Parathyroid adenoma (tissue), 2 donors: Measurements from ENCODE around the gene SNTG2.
A peak's percentile ranks its signal among the peaks of the same experiment; 100 is the strongest.

Experiments used
- H2AFZ ChIP-seq: fragments of 300-600 bp; sonication (generic); one replicate; pipeline ENCODE4 v1.7.0; 2017; ENCODE audit warnings: antibody characterized with exemption, mild to moderate bottlenecking
- H3K27ac ChIP-seq: fragments of 300-600 bp; sonication (generic); one replicate; pipeline ENCODE4 v1.7.0; 2017
- H3K27me3 ChIP-seq: fragments of 300-600 bp; sonication (generic); one replicate; pipeline ENCODE4 v1.7.0; 2017; ENCODE audit warnings: low read length; ENCODE audit not compliant: control insufficient read depth, insufficient read depth
- H3K36me3 ChIP-seq: fragments of 300-600 bp; sonication (generic); one replicate; pipeline ENCODE4 v1.7.0; 2017; ENCODE audit warnings: low read length; ENCODE audit not compliant: control insufficient read depth, insufficient read depth
- H3K4me1 ChIP-seq: fragments of 300-600 bp; sonication (generic); one replicate; pipeline ENCODE4 v1.7.0; 2017; ENCODE audit warnings: control low read depth
- H3K4me2 ChIP-seq: fragments of 300-600 bp; sonication (generic); one replicate; pipeline ENCODE4 v1.7.0; 2017; ENCODE audit warnings: low read length
- H3K4me3 ChIP-seq: fragments of 300-600 bp; sonication (generic); one replicate; pipeline ENCODE4 v1.7.0; 2017; ENCODE audit warnings: low read depth, low read length
- H3K79me2 ChIP-seq: fragments of 300-600 bp; sonication (generic); one replicate; pipeline ENCODE4 v1.7.0; 2017; ENCODE audit warnings: control low read depth
- H3K9ac ChIP-seq: fragments of 300-600 bp; sonication (generic); one replicate; pipeline ENCODE4 v1.7.0; 2017; ENCODE audit warnings: mild to moderate bottlenecking
- H3K9me3 ChIP-seq: fragments of 300-600 bp; sonication (generic); one replicate; pipeline ENCODE4 v1.7.0; 2017; ENCODE audit warnings: low read length; ENCODE audit not compliant: control insufficient read depth
- CTCF ChIP-seq: fragments of 300-600 bp; sonication (generic); IDR thresholded peaks from one replicate; pipeline ENCODE4 v1.7.0; 2017; ENCODE audit warnings: antibody characterized with exemption, mild to moderate bottlenecking
- donor health status: primary hyperparathyroidism.

Gene SNTG2

GRCh38 chr2:1002350-1002749 lies 51.7 kb downstream of the SNTG2 start:
- Histone ChIP-seq H3K4me2 (no peak overlapping the region), H3K4me3 (no peak overlapping the region), H3K27me3 (no peaks in the 10 kb centered on the region), H3K9me3 (no peaks in the 10 kb centered on the region), H3K27ac (no peak overlapping the region), H3K9ac (no peak overlapping the region), H3K36me3 (no peaks in the 10 kb centered on the region), H3K4me1 (no peaks in the 10 kb centered on the region), H2AFZ (no peak overlapping the region), H3K79me2 (no peaks in the 10 kb centered on the region)
- TF ChIP-seq CTCF, result no peak

GRCh38 chr2:1004398-1004797 lies 53.7 kb downstream of the SNTG2 start:
- Histone ChIP-seq H3K9me3 (no peaks in the 10 kb centered on the region), H2AFZ (no peak overlapping the region), H3K27me3 (no peaks in the 10 kb centered on the region), H3K4me3 (no peak overlapping the region), H3K4me1 (no peaks in the 10 kb centered on the region), H3K4me2 (no peak overlapping the region), H3K79me2 (no peaks in the 10 kb centered on the region), H3K36me3 (no peaks in the 10 kb centered on the region), H3K9ac (no peak overlapping the region), H3K27ac (no peak overlapping the region)
- no peak for TF ChIP-seq CTCF

- Histone ChIP-seq H3K79me2 (no peaks in the 10 kb centered on the region), H3K9ac (no peak overlapping the region), H3K27ac (no peak overlapping the region), H3K4me2 (no peak overlapping the region), H3K27me3 (no peaks in the 10 kb centered on the region), H3K9me3 (no peaks in the 10 kb centered on the region), H2AFZ (peak overlapping the region; percentile 74), H3K36me3 (no peaks in the 10 kb centered on the region), H3K4me3 (no peak overlapping the region), H3K4me1 (peaks cover 11% of the 10 kb centered on the region)
- TF ChIP-seq CTCF, result no peak
Observed at GRCh38 chr2:1010415-1010930, 59.8 kb downstream of the SNTG2 start.

- H2AFZ ChIP-seq, result peak overlapping the region; percentile 74
- H3K4me2 ChIP-seq, result no peak overlapping the region
- H3K79me2 ChIP-seq, result no peaks in the 10 kb centered on the region
- no peaks in the 10 kb centered on the region for H3K36me3 ChIP-seq
- H3K4me3 ChIP-seq, result no peak overlapping the region
- TF ChIP-seq CTCF, result no peak
- H3K27me3 ChIP-seq, result no peaks in the 10 kb centered on the region
- H3K9me3 ChIP-seq, result no peaks in the 10 kb centered on the region
- H3K27ac ChIP-seq, result no peak overlapping the region
- H3K9ac ChIP-seq, result no peak overlapping the region
- H3K4me1 ChIP-seq, result peaks cover 11% of the 10 kb centered on the region
Observed at GRCh38 chr2:1011006-1011405, 60.4 kb downstream of the SNTG2 start.

GRCh38 chr2:1011985-1012384 lies 61.3 kb downstream of the SNTG2 start:
- Histone ChIP-seq H3K4me2 (no peak overlapping the region), H2AFZ (no peak overlapping the region), H3K36me3 (no peaks in the 10 kb centered on the region), H3K9ac (no peak overlapping the region), H3K4me3 (no peak overlapping the region), H3K27me3 (no peaks in the 10 kb centered on the region), H3K79me2 (no peaks in the 10 kb centered on the region), H3K9me3 (no peaks in the 10 kb centered on the region), H3K4me1 (peaks cover 11% of the 10 kb centered on the region), H3K27ac (no peak overlapping the region)
- no peak for TF ChIP-seq CTCF
